Common myeloid progenitor, CD34-positive (primary cell): ENCODE results near the gene ZNF536.

ENCODE experiments used
- CTCF ChIA-PET: fragments of 350-600 bp; sonication (Branson Sonifier 250); formaldehyde crosslinking; loops from one replicate; lab custom pipeline; 2021; ENCODE audit warnings: antibody characterized with exemption; lab: Charles Lee
- POLR2A ChIA-PET: fragments of 350-600 bp; sonication (Branson Sonifier 250); formaldehyde crosslinking; loops from one replicate; lab custom pipeline; 2021; ENCODE audit warnings: antibody characterized with exemption; lab: Charles Lee
- DNase-seq, 3 donors: peaks; one replicate each; pipeline versions ENCODE4 v3.0.0 to v3.0.0-alpha.2; 2013
- H3K27ac ChIP-seq, 2 experiments: 1 replicate in 1 of 2; 2 replicates in 1 of 2; pipeline ENCODE4 v1.7.0; 2013; ENCODE audit warnings: inconsistent platforms in 2 of 2, low read length in 2 of 2, mild to moderate bottlenecking in 2 of 2, low read depth in 1 of 2, moderate library complexity in 1 of 2; ENCODE audit not compliant: severe bottlenecking in 2 of 2, insufficient read depth in 1 of 2, poor library complexity in 1 of 2
- H3K27me3 ChIP-seq, 5 experiments: replicated peaks in 2 of 5; 1 replicate in 3 of 5; 2 replicates in 2 of 5; pipeline versions ENCODE4 v1.6.1 to v1.7.0; 2013; ENCODE audit warnings: low read length in 4 of 5, mild to moderate bottlenecking in 2 of 5, moderate library complexity in 2 of 5, inconsistent platforms in 1 of 5; ENCODE audit not compliant: insufficient read depth in 5 of 5, control insufficient read depth in 4 of 5
- H3K36me3 ChIP-seq, 4 experiments: 1 replicate in 2 of 4; 2 replicates in 2 of 4; pipeline versions ENCODE4 v1.6.1 to v1.7.0; 2013; ENCODE audit warnings: low read length in 3 of 4, control low read depth in 1 of 4, mild to moderate bottlenecking in 1 of 4; ENCODE audit not compliant: control insufficient read depth in 4 of 4, insufficient read depth in 4 of 4
- H3K4me1 ChIP-seq, 4 experiments: 1 replicate in 3 of 4; 2 replicates in 1 of 4; pipeline versions ENCODE4 v1.6.1 to v1.7.1; 2013; ENCODE audit warnings: low read length in 3 of 4, mild to moderate bottlenecking in 3 of 4, control low read depth in 1 of 4, inconsistent platforms in 1 of 4, moderate library complexity in 1 of 4; ENCODE audit not compliant: control insufficient read depth in 4 of 4, insufficient read depth in 4 of 4; ENCODE audit errors: control extremely low read depth in 1 of 4
- H3K4me3 ChIP-seq, 7 experiments: 1 replicate in 4 of 7; 2 replicates in 3 of 7; pipeline versions ENCODE4 v1.5.1 to v1.7.0; 2013; ENCODE audit warnings: mild to moderate bottlenecking in 7 of 7, low read length in 6 of 7, moderate library complexity in 6 of 7, inconsistent platforms in 2 of 7, low read depth in 2 of 7, control low read depth in 1 of 7; ENCODE audit not compliant: insufficient read depth in 4 of 7, control insufficient read depth in 1 of 7; ENCODE audit errors: extremely low read depth in 1 of 7
- H3K9me3 ChIP-seq, 5 experiments: 1 replicate in 4 of 5; 2 replicates in 1 of 5; pipeline versions ENCODE4 v1.6.1 to v1.7.1; 2013; ENCODE audit warnings: low read length in 4 of 5, mild to moderate bottlenecking in 2 of 5, inconsistent platforms in 1 of 5, low read depth in 1 of 5, moderate library complexity in 1 of 5; ENCODE audit not compliant: control insufficient read depth in 4 of 5, insufficient read depth in 2 of 5; ENCODE audit errors: control extremely low read depth in 1 of 5
- WGBS: methylation state at CpG from one replicate; pipeline ENCODE4 v1.1.5; 2013; ENCODE audit not compliant: insufficient coverage; 5-methylcytosine and 5-hydroxymethylcytosine counted together

Gene ZNF536

DNA sequence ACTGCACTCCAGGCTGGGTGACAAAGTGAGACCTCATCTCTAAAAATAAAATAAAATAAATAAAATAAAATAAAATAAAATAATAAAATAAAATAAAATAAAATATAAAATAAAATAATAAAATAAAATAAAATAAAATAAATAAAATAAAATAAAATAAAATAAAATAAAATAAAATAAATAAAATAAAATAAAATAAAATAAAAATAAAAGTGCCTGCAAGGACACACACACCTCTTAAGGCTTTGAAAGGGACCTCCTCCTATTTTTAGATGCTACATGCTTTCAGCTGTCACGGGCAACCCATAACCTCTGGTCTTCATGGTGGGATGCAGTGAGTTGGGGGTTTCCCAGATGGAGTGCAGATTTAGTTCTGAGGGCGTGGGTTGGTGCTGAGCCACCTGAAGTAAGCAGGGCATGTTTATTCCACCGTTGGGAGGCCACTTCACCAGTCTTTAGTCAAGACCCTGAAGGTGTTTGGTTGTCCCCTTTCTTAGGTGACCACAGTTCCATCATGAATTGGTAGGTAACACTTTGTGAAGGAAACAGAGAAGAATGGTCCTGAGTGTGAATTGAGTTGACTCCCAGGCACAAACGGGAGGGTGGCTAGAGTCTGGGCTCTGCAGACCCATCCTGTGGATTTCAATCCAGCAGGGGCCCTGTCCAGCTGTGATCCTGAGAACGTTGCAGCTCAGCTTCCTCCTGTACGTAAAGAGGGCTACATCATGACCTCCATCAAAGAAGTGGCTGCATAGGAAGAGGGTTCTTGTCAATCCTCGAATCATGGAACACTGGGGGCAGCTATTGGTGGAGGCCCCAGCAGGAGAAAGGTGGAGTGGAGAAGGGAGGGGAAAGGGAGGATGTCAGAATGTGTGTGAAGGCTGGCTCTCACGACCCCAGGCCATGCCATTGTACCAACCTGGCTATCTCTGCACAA is 234.2 kb downstream of the ZNF536 start:
- WGBS = 75% methylated on average over 5 of the region's 8 CpGs
- H3K27ac ChIP-seq = no peak overlapping the region

More for the DNA sequence above, 234.2 kb downstream of the ZNF536 start:
- H3K36me3 ChIP-seq = no peaks in the 10 kb centered on the region
- no peaks in the 10 kb centered on the region for H3K9me3 ChIP-seq
- H3K27me3 ChIP-seq = peaks cover 0 to 14% (median 0%) of the 10 kb centered on the region in 5 experiments
- no peak for DNase-seq
- CTCF ChIA-PET = no interaction called here
- POLR2A ChIA-PET = no interaction called here
- H3K4me3 ChIP-seq = no peak overlapping the region
- no peaks in the 10 kb centered on the region for H3K4me1 ChIP-seq
